Gastroesophageal sphincter (tissue), 3 donors: Measurements from ENCODE around the gene BRD3.

ENCODE experiments used
- CTCF ChIP-seq, 4 experiments: fragments of 200-600 bp in 2 of 4; fragments of 450-650 bp in 2 of 4; sonication (generic) in 1 of 4; IDR thresholded peaks; one replicate each; pipeline ENCODE4 v1.5.1; 2017 to 2019; ENCODE audit warnings: antibody characterized with exemption in 4 of 4, mild to moderate bottlenecking in 2 of 4, moderate library complexity in 2 of 4
- POLR2A ChIP-seq, 2 donors: fragments of 450-650 bp; IDR thresholded peaks; one replicate each; pipeline ENCODE4 v1.6.1; 2017; ENCODE audit warnings: antibody characterized with exemption in 2 of 2, mild to moderate bottlenecking in 2 of 2, moderate library complexity in 1 of 2

GRCh38 chr9:134011401-134011800 lies 56.4 kb downstream of the BRD3 start:
- TF ChIP-seq CTCF (IDR thresholded peaks at IDR 0.05) = no peak
- TF ChIP-seq POLR2A (IDR thresholded peaks at IDR 0.05) = no peak
